AG09309 (cell line): ENCODE results near the gene TOLLIP.

ENCODE experiments used
- DNase-seq: peaks from one replicate; pipeline ENCODE4 v3.0.0-alpha.2; 2010; ENCODE audit warnings: low read depth
- H3K4me3 ChIP-seq: 2 replicates; pipeline ENCODE4 v1.5.1; 2011; ENCODE audit warnings: mild to moderate bottlenecking, low read depth, low read length, moderate library complexity; ENCODE audit not compliant: control insufficient read depth
- TF ChIP-seq, protein P1 (sequence below): IDR thresholded peaks from 2 replicates; pipeline ENCODE4 v1.5.1; 2011; ENCODE audit warnings: mild to moderate bottlenecking, low read depth, low read length, inconsistent platforms; ENCODE audit not compliant: insufficient read depth, control insufficient read depth; ENCODE audit errors: missing control alignments

TOLLIP gene

DNA sequence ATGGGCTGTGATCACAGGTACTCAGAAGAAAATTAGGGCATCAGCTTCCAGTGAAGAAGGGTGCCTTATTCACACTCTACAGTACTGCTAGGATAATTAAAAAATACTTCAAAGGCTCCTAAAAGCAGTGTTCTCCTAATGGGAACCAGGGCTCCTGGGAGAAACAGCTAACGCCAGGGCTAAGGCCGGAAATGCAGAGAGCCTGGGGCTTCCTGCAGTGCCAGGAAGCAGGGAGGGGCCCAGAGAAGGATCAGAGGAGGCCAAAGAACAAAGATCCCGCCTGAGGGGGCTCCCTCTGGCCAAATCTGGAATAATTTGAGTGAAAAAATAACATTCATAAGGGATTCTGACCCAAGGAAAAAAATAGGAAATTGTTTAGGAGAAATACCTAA is 27.5 kb downstream of the TOLLIP start:
- H3K4me3 ChIP-seq = no peak overlapping the region
- TF ChIP-seq, protein P1, sequence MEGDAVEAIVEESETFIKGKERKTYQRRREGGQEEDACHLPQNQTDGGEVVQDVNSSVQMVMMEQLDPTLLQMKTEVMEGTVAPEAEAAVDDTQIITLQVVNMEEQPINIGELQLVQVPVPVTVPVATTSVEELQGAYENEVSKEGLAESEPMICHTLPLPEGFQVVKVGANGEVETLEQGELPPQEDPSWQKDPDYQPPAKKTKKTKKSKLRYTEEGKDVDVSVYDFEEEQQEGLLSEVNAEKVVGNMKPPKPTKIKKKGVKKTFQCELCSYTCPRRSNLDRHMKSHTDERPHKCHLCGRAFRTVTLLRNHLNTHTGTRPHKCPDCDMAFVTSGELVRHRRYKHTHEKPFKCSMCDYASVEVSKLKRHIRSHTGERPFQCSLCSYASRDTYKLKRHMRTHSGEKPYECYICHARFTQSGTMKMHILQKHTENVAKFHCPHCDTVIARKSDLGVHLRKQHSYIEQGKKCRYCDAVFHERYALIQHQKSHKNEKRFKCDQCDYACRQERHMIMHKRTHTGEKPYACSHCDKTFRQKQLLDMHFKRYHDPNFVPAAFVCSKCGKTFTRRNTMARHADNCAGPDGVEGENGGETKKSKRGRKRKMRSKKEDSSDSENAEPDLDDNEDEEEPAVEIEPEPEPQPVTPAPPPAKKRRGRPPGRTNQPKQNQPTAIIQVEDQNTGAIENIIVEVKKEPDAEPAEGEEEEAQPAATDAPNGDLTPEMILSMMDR = no peak
- no peak for DNase-seq

DNA sequence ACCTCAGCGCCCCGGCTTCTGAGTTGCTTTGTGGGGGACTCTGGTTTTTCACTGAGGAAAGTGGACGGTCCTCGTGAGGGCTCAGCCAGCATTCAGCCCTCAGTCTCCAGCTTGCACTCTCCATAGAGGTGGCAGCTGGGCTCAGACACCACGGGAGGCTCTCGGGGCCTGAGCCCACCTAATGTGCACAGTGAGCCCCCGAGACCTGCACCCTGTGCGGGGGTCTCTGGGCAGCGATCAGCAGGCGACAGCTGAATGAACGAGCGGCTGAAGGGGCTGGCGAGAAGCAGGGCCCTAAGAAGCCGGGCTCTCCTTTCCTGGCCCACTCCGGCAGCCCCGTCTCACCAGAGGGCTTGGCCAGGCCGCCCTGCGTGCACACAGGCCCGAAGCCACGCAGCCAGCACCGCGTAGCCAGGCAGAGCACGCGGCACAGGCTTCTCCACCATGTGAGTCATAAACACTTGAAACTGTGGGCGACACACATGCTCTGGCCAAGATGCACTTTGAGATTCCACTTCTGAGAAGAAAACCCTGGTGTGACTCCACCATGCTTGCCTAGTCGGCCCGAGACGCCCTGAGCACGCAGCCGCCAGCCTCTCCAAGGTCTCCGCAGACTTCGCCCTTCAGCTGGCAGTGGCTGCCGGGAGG is 28.0 kb downstream of the TOLLIP start:
- H3K4me3 ChIP-seq = no peak overlapping the region
- no peak for DNase-seq
- TF ChIP-seq, protein P1 = no peak

DNA sequence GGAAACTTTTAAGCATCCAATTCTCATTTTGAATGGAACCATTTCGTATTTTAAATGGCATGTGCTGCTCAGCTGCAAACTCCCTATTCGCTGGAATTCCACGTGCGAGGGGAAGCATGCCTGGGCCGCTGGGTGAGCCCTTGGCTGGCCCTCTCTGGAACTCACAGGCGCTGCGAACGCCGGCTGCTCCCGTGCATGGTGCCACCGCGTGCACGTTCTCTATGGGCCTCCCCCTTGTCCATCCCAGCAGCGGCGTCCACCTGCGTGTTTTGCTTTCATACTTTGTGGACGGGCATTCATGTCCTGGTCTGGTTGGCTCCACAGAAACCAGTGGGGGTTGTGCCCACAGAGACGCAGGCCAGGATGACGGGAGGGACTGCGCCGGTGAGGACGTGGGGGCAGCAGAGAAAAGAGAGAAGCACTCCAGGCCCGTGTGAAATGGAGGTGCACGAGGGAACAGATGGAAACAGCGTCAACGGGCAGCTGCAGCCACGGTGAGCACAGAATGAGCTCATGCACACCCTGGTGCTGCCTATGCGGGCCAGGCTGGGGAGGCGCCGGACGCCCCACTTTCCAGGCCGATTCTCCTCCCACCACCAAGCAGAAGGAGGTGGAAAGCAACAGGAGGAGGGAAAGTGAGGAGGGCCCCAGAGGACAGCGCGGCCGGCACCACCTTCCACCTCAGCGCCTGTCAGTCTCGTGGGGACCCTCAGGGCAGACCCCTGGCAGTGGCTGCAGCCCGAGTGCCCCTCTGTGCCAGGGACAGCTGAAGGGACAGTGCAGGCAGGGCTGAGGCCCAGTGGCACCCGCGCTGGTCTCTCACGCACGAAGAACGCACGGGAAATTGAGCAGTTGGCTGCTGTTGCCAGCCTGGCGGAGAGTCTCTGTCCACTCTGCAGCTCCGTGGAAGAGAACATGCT is 29.1 kb downstream of the TOLLIP start:
- no peak overlapping the region for H3K4me3 ChIP-seq
- TF ChIP-seq, protein P1 = no peak
- DNase-seq = no peak

DNA sequence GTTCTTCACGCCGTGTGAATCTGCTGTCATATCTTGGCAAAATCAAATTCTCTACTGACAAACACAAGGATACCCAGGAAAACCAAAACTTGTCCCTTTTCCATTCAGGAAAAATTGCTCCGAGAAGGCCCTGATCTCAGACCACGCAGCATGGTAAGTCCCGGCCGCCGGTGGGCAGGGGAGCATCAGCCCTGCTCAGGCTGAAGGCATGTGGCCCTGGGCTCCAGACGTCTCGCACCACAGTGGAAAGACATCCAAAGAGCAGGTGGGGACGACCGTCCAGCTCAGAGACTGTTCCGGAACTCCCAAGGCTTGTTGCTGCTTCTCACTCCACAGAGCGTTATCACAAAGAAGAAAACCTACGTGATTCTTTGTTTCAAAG is 29.8 kb downstream of the TOLLIP start:
- TF ChIP-seq, protein P1 = no peak
- H3K4me3 ChIP-seq = no peak overlapping the region
- DNase-seq = no peak

DNA sequence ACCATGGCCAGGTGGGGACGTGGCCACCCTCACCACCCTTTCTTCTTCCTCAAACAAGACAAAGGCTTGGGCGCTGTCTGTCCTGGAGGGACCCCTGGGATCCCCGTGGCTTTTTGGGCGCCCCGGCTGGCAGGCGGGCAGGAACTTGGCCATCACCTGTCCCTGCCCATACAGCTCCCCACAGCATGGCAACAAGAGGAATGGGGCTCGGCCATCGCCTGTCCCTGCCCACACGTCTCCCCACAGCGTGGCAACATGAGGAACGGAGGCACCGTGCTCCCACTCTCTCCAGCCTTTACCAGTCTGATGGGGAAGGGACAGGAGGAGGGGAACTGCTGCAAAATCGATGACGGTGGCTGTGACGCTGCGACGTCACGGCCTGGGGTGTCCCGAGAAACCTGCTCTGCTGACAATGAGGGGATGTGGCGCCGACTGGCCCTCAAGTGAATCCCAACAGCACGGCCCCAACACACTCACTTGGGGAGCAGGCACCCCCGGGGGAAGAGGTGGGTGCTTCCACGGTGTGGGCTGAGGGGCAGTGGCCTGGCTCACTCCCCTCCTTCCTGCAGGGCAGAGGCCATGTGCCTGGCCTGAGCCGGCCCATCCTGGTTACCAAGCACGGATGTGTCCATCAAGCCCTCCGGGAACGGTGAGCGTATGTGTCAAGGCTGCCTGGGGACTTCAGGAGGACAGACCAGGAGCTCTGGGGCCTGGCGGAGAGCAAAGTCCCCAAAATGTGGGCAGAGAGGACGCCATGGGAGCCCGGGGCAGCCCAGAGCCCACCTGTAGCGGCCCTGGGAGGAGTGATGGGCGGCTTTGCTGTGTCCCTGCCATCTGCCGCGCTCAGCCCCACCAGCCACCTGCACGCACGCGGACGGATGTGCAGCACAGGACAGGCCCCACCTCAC is 30.4 kb downstream of the TOLLIP start:
- TF ChIP-seq, protein P1 = no peak
- no peak for DNase-seq
- H3K4me3 ChIP-seq = no peak overlapping the region

DNA sequence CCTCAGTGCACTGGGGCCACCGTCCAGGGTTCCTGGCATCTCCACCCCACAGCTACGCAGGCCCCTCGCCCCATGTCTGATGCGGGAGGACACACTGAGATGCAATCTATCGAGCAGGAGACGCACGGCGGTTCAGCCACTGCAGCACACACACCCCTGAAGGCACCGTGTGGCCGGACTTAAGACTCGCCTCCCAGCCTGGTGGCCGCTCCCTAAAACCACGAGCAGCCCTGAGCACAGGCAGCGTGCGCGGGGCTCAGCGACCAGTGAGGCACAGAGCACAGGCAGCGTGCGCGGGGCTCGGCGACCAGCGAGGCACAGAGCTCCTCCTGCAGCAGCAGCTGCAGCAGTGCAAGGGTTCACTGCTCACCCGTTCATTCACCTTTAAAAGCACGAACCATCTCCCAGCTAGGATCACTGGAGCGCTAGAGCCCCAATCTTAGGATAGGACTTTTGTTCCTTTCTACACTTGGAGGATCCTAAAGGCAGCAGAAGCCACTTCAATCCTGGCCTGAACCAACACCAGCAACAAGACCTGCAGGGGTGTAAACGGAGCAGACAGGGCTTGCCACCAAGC is 31.4 kb downstream of the TOLLIP start:
- TF ChIP-seq, protein P1 = no peak
- no peak overlapping the region for H3K4me3 ChIP-seq
- no peak for DNase-seq
